ENCODE measurements around the gene YWHAH.
"Not testable (repeated sequence)": the region's sequence is repeated elsewhere in the genome, so short reads cannot be mapped to it uniquely, and the experiment has no call there.

Gene YWHAH

DNA sequence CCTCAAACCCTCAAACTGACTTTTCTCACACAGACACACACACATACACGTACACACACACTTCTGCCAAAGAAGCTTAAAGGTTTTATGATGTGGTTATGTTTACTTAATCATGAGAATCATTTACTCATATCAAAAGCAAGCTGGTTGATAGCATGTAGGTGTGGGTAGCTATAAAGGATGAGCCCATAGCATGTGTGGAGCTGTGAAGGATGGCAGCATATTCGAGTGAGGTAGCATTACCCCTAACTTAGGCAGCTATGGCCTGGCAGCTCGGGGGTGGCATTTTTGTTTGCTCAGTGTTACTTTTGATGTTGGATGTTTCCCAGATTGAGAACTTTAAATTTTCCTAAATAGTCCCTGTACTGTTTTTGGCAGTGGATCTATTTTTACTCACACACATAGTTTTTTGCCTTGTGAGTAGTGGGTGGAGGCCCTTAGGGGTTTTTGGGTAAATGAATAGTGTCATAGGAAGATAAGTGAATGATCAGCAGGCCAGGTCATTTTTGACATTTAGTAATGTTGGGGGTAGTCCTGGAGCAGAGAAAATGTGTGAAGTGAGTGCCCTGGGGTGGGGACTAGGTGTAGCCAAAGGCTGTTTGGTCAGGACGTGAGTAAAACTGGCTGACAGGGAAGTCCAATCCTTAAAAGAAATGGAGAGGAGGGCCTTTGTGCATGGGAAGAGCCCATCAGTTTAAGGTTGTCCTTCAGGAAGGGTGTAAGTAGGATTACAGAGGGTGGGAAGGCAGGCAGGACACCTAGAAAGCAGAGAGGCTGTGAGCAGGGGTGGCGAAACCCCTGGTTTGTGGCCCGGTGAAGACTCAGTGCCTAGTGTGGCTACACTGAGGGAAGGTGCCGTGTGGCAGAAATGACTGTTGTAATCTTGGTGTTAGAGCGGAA is 7.1 kb downstream of the YWHAH start:
- DNase-seq, result no peak

DNA sequence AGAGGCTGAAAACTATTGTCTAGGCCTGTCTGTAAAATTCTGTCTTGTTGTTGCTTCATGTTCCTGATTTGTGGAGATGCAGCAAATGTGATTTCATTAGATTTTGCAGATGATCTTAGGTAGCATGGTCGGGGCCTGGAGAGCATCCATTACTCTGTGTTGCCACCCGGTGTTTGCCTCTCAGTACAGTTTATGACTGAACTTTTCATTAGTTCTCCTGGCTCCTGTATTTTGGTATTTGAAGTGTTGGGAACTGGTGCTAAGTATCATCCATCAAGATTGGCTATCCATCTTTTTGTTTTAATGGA is 7.7 kb downstream of the YWHAH start:
- DNase-seq, result no peak

DNA sequence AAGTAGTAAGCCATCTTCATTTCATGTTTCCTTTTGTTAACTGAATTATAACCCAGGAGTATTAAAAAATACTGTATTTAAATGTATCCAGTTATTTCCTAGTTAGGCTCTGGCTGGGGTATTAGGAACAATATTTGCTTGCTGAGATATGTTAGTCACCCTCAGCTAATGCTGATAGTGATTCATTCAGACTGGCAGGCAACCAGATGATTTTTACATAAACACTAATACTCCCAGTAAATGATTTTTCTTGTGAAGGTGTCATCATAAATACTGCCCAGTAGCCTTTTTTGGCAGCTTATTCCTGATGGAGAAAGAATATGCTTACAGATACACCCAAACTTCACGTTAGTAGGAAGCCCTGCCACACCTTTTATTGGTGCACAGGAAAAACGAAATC is 8.1 kb downstream of the YWHAH start:
- DNase-seq, result no peak

DNA sequence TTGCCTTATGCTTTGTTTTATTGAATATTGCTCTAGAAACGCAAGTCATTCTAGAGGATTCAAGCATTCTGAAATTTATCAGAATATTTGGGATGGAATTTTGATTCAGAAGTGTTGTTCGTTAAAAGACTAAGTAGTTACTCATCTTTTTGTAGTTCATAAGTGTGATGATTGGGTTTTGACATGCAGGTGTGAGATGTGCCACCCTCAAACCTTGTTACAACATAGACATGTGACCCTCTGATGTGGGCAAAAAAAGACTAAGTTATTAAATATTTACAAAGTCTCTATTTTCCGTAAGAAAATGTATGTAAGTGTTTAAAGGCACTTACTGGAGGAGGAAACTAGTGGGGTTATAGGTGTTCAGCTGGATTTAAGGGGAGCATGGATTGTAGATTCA is 8.9 kb downstream of the YWHAH start:
- DNase-seq, result no peak

DNA sequence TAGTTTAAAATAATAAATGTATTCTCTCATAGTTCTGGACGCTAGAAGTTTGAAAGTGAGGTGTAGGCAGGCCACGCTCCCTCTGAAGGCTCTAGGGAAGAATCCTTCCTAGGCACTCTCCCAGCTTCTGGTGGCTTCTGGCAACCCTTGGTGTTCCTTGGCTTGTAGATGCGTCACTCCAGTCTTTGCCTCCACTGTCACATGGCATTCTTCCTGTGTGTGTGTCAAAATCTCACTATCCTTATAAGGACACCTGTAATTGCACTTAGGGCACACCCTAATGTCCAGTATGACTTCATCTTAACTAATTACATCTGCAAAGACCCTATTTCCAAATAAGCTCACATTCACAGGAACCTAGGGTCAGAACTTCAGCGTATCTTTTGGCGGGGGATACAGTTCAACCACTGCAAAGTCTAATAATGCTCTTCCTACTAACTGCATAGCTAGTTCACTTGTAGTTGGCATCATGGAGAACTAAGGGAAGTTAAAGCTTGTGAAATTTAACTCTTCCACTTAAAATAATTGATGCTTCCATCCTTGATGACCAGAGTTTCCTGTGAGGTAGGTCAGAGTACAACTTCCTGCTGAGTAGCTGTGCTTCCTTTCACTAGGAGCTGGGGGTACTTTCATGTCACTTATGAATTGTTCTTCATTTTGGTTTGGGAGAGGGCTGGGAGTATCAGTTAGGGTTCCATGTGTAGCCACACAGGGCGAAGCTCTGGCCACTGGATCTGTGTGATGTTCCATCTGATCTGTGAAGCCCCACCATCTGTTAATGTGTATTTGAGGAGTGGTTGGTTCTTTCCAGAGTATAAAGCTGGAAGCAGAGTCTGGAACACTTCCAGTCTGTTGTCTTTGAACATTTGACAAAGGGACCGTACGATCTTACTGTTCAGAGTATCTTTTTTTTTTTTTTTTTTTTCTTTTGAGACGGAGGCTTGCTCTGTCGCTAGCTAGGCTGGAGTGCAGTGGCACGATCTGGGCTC is 10.5 kb downstream of the YWHAH start:
- no peak for DNase-seq

DNA sequence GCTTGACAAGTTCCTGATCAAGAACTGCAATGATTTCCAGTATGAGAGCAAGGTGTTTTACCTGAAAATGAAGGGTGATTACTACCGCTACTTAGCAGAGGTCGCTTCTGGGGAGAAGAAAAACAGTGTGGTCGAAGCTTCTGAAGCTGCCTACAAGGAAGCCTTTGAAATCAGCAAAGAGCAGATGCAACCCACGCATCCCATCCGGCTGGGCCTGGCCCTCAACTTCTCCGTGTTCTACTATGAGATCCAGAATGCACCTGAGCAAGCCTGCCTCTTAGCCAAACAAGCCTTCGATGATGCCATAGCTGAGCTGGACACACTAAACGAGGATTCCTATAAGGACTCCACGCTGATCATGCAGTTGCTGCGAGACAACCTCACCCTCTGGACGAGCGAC is 12.0 kb downstream of the YWHAH start:
- no peak for DNase-seq

DNA sequence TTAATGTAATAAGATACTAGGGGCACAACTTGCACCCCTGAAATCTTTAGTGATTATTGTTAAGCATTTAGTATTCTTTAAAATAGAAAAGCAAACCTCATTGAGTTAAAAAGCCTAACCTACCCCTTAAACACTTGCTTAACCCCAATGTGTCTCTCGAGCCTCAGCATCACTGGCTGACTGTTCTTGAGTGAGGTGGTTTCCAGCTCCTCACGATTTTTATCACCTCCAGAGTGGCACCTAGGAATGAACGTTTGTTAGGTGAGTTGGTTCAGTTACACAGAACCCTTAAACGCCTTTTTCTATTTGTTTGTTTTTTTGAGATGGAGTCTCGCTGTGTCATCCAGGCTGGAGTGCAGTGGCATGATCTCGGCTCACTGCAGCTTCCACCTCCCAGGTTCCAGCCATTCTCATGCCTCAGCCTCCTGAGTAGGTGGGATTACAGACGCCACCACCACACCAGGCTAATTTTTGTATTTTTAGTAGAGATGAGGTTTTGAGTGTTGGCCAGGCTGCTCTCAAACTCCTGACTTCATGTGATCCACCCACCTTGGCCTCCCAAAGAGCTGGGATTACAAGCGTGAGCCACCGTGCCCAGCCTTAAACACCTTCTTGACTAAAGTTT is 13.7 kb downstream of the YWHAH start:
- DNase-seq, result no peak

DNA sequence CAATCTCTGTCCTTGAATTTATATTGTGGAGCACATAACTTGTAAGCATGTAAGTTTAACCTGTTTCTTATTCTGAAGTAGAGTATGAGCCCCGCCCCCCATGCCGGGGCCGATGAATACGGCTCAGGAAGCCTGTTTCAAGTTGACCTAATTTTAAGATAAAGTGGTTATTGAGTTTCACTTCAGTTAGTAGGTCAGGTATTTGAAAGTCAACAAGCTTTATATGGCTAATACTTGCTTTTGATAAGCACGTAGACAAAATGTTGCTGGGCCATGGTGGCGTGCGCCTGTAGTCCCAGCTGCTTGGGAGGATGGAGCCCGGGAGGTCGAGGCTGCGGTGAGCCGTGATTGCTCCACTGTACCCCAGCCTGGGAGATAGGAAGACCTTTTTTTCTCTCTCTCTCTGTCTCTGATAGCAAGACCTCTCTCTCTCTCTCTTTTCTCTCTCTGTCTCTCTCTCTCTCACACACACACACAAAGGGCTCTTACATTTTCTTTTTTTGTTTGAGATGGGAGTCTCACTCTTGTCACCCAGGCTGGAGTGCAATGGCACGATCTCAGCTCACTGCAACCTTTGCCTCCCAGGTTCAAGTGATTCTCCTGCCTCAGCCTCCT is 14.4 kb downstream of the YWHAH start:
- no peak for DNase-seq

DNA sequence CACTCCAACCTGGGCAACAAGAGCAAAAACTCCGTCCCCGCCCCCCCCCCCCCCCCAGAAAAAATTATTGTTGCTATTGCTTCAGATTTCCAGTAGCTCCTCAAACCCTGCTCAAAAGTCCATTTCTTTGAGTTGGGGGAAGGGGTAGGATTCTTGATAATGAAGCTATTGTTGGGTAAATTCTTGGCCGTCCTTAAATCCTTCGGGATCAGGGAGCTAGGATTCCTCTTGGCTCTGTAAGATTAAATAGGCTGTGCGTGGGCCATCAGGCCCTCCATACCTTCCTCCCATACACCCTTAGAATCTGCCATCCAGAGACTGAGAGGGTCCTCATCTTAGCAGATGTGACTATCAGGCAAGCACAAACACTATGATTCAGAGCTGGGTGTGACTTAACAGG is 16.4 kb downstream of the YWHAH start:
- DNase-seq, result no peak

DNA sequence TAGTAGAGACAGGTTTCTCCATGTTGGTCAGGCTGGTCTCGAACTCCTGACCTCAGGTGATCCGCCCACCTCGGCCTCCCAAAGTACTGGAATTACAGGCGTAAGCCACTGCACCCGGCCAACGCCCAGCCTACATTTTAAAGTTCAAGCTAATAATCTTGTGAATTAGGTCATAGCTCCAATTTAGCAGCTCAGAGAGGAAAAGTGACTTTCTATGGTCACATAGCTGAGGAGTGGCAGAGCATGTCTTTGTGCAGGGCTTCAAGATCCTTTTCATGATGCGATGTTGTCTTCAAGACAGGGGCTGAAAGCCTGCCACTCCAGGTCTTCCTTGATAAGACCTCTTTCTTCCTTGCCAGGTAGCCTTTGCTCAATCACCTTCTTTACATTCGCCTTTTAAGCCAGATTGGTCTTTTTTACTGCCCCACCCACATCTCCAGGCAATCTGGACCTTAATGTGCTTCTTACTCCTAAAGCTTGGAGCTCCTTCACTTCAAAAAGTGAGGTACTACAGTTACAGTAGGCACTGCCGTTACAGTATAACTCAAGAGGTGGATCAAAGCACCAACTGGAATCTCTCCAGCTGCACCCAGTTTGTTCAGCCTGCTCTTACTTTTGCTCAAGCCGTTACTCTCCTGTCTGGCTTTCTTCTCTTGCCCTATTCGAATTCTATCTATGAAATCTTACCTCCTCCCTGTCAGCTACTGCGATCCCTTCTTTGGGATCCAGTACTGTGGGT is 18.2 kb downstream of the YWHAH start:
- DNase-seq, result no peak

DNA sequence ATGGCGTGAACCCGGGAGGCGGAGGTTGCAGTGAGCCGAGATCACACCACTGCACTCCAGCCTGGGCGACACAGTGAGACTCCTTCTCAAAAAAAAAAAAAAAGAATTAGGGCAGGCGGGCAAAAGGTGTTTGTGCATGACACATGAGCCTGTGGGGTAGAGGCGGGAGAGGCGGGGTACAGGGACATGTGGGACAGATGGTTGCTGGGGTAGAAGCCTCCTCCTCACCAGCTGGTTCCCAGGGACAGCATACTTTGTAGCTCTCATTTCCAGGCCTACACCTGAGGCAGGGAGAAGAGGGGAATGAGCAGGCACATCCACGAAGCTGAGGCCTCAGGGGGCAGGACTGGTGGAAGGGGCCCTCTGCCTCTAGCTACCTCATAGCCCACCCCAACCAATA is 23.7 kb downstream of the YWHAH start:
- no peak for DNase-seq

DNA sequence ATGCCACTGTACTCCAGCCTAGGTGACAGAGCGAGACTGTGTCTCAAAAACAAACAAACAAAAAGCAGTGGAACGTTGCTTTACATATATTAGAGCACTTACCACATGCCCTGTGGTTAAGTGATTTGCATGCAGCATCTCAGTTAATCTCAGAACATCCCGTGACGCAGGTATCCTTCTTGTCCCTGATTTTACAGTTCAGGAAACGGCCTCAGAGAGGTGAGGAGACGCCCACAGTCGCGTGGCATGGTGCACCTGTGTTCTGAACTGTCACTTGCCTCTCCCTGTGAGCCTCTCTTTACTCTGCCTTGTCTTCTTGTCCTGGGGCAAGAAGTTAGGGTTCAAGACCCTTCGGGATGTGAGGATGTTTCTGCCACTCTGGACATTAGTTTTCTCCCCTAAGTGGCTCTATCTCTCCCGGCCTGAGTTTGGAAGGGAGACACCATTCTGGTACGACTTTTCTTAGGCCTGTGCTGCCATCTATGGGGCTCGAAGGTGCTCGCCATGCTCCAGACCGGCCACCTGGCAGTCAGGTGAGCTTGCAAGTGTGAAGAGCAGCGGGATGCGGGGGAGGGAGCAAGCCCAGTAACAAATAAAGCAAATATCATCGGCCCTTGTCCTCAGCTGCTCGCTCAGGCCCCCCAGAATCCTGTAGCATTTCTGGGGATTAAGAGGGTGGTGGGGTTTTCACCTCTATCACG is 25.6 kb downstream of the YWHAH start:
- peak; percentile 72 for DNase-seq

DNA sequence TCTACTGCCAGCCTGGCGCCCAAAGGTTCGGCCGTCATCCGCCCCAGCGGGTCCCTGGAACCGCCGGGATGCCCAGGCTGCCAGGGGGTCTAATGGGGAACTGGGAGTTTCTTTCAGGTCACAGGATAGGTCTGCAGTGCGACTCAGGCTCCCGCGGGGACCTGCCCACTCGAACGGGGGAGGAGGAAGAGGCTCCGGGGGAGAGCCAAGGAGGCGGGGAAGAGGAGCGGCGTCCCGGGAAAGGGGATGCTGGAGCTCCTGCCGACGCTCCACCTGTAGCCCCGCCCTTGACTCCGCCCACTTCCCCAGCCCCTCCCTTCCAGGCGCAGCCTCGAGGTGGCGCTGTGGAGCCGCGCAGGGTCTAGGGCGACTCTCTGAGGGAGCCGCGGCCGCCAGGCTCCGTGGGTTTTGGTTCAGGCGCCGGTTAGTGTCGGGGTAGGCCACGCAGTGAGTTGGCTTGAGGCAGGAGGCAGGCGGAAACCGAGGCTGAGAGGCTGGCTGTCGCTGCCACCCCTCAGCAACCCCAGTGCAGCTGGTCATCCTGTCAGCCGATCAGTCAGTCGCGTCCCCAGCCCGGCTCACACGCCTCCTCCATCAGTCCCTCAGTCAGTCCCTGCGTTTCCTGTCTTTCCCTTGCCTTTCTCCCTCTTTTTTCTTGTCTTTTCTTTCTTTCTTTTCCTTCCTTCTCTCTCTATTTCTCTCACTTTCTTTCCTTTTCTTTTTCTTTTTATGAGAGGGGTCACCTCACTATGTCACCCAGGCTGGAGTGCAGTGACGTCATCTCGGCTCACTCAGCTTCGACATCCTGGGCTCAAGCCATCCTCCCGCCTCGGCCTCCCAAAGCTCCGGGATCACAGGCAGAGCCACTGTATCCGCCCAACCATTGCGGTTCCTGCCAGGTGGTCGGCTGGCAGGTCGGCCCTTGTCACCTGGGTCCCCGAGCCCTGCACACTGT is 26.4 kb downstream of the YWHAH start:
- peak; percentile 89 for DNase-seq

DNA sequence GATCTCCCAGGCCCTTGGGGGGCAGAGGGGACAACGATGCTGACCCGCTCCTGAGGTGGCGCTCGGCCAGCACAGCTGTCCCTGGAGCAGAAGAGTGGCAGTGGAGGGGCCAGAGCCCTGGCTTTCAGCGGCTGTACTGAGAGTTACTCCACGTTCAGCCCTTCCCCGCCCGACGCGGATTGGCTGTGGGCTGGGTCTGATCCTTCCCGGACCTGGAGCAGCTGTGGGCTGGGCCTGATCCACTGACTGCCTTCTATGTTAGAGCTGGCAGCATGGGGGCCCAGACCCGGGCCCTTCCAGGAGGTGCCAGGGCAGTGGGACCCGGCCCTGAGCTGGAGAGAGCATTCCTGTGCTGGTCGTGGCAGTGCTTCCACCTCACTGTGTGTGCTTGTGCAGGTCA is 27.8 kb downstream of the YWHAH start:
- DNase-seq, result no peak

DNA sequence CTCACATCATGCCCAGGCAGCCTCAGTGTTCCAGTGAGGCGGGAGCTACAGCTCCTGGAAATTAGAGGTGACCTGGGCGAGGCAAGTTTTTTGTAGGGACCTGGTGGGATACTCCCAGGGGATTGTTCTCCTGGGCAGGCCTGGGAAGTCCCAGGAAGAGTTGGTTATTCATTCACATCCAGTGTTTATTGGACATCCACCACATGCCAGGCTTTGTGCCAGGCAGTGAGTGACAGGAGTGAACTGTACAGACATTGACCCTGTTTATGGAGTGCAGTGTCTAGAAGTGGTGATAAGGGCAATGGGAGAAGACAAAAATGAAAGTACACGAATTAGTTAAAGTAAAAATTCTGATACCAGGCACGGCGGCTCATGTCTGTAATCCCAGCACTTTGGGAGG is 29.4 kb downstream of the YWHAH start:
- DNase-seq, result no peak

DNA sequence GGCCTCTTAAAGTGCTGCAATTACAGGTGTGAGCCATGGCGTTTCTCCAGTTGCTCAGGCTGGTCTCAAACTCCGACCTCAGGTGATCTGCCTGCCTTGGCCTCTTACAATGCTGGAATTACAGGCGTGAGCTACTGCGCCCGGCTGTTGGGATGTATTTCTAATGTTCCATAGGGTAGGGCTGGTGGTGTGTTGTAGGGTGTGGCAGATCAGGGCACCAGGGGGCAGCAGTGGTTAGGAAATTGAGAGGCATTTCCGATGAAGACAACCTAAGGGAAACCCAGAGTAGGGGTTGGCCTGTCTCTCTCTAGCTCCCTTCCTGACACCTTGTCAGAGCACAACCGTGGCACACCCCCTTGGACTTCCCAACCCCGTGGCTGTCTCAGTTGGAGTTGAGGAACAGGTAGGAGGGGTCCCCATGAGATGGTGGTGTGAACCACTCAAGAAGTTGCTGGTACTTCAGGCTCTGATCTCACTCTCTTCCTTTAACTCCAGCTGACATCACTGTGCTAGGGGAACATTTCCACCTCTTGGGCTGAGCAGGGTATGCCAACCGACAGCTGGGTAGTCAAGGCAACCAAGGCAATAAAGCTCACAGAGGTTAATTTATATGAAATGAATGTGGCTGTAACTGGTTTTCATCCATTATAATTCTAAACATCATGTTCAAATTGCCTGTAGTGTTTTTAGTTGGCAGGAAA is 33.0 kb downstream of the YWHAH start:
- peak; percentile 78 for DNase-seq

DNA sequence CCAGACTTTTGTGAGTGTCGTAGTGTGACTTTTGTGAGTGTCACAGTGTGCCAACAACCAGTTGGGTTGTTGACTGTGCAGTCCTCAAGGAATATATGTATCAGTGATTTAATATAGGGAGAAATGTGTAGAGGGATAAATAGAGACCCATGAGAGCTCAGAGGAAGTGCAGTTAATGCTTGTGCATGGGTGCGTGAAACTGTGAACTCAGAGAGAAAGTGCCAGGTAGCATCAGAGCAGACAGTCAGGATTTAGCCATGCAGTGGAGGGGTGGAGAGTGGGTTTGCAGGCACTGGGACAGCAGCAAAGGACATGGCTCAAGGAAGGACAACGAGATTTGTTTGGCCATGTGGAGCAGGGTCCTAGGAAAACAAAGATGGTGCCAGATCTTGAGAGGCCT is 33.6 kb downstream of the YWHAH start:
- no peak for DNase-seq

DNA sequence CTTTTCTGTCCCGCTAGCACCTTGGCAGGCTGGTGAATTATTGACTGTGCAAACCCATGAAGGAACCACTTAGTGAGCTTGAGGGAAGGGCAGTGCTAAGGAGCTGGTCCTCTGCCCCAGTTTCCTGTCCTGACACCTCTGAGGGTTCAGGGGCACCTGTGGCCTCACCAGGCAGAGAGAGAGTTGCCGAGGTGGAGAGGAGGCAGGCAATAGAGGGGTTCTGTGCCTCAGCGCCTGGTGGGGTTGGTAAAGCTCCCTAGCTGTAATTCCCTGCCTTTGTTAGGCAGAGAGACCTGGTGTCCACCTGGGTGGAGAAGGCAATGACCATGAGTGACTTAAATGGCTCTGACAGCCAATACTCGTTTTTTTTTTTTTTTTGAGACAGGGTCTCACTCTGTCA is 36.3 kb downstream of the YWHAH start:
- DNase-seq, result no peak

DNA sequence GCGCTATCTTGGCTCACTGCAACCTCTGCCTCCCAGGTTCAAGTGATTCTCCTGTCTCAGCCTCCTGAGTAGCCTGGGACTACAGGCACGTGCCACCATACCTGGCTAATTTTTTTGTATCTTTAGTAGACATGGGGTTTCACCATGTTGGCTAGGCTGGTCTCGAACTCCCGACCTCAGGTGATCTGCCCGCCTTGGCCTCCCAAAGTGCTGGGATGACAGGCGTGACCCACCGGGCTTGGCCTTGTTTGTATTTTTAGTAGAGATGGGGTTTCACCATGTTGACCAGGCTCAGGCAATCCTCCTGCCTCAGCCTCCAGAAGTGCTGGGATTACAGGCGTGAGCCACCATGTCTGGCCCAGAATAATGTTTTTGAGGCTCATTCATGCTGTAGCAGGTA is 37.6 kb downstream of the YWHAH start:
- DNase-seq, result not testable (repeated sequence)

All from femur (tissue), 1 donor.